Measurements from ENCODE around the gene PDE3A.
"Not testable (repeated sequence)": the region's sequence is repeated elsewhere in the genome, so short reads cannot be mapped to it uniquely, and the experiment has no call there.

PDE3A gene

DNA sequence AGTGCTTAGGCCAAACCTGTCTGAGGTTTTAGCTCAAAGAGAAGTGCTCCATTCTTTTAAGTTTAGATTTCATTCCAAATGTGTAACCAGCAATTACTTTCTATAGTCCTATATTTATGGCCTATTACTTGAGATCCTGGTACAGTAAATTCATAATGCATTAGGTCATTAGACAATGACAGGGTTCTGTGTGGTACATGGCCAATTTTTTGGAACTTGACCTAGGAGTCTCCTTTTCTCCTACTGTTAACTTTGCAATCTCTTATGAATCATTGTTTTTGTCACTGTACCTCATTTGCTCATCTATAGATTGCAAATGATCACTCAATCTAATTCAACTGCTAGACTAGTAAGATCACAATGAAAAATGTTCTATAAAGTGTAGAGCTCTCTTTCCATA lies 136.7 kb downstream of the PDE3A start:
- no peak for DNase-seq

- DNase-seq = no peak
These were observed 138.7 kb downstream of the PDE3A start for GRCh38 chr12:20507056-20507455.

DNA sequence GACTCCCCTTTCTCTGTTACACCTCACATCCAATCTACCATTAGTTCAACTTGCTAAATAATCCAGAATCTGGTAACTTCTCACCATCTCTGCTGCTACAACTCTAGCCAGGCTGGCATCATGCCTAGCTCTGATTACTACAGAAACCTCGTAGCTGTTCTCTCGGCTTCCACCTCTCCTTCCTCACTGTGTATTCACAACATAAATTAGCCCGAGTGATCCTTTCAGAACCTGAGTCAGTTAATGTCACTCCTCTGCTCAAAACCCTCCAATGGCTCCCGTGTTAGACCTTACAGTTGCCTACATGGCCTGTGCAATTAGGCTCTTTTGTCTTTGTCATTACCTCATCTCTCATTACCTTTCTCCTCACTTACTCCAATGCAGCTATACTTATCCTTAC lies 139.4 kb downstream of the PDE3A start:
- DNase-seq = no peak

- no peak for DNase-seq
These were observed 140.0 kb downstream of the PDE3A start for GRCh38 chr12:20508359-20508758.

DNA sequence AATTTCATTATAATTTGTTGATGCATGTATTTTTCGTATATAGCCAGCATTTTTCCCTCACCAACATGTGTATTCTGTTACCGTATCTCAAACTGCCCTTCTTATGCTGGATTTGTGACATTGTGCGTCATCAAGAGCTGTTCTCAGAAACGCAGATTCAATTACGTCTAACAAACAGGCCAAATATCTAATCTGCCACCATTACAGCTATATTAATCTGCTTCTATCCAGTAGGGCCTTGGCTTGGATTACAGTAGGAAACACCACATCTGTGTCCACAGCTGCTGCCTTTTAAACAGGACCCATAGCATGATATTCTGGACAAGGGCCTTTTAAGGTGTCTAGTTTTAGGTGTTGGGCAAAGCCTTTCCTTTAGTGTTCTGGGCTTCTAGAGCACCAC lies 140.6 kb downstream of the PDE3A start:
- DNase-seq = no peak

GRCh38 chr12:20510811-20511210 lies 142.5 kb downstream of the PDE3A start:
- no peak for DNase-seq

DNA sequence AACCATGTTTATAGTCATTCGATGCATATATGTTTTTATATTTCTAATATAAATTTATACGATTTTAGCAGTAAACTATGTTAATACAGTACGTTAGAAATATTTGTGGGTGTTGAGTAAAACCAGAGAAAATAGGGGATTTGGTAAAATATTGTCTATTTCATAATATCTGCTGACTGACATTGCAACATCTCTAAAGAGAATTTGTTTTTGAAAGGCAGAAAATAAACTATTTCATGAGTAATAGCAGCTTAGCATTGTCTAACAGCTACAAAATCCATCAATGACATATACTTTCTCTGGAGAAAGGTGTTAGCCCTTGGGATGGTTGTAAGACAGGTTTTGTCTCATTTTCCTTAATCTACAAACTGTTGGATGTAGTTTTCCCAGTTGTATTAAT lies 144.9 kb downstream of the PDE3A start:
- DNase-seq = no peak

GRCh38 chr12:20514598-20514997 lies 146.3 kb downstream of the PDE3A start:
- no peak for DNase-seq

- DNase-seq = no peak
These were observed 152.2 kb downstream of the PDE3A start for GRCh38 chr12:20520532-20520931.

DNA sequence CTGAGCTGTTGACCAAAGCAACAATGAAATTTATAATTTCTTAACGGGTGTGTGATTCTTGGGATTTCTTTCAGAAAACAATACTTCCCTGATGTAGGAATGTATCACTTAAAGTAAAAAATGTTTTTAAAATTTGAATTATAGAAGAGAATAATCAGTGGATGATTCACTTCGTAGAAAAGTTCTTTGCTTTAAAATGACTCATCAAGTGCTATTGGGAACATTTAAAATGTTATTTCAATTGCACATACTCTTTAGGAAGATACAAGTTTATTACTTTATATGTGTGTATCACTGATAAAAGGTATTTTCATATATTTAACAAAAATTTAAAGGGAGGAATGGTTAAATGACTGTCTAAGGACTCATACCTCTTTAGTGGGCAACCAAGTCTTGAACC lies 155.3 kb downstream of the PDE3A start:
- no peak for DNase-seq

DNA sequence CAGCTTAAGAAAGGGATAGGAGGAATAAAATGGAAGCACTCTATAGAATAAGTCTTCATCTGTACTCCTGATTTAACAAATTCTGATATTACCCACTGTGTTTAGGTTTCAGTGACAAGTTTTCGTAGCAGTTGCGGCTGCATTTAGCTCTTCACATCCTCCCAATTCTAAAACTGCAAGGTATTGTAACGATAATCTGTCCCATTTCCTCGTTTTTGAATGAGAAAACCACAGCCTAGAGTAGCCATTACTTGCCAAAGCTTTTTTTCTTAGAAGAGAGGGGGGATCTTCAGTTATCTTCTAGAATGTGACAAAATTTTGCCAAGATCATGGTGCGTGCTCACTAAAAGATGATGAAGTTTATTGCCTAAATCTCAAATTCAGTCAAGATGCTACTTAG lies 155.8 kb downstream of the PDE3A start:
- no peak for DNase-seq

DNA sequence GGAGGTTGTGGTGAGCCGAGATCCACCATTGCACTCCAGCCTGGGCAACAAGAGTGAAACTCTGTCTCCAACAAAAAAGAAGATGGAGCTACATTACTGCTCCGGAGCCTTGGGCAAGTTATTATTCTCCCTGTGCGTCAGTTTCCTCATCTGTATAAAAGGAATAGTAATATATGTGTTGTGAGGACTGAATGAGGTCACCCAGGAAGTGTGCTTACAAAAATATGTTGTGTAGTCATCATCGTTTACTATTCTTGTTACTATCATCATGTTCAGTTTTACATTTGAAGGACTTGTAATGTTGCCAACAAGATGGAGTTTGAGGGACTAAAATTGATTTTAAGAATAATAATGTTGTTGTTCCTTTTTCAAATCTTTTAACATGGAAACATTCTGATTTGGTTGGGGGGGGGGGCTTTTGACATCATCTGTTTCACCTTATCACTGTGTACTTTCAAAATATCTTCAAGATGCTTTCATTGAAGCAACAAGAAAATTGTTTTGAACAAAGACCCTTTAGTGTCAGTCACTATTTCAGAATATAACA lies 156.8 kb downstream of the PDE3A start:
- no peak for DNase-seq

GRCh38 chr12:20527417-20528163 lies 159.3 kb downstream of the PDE3A start:
- DNase-seq = no peak

DNA sequence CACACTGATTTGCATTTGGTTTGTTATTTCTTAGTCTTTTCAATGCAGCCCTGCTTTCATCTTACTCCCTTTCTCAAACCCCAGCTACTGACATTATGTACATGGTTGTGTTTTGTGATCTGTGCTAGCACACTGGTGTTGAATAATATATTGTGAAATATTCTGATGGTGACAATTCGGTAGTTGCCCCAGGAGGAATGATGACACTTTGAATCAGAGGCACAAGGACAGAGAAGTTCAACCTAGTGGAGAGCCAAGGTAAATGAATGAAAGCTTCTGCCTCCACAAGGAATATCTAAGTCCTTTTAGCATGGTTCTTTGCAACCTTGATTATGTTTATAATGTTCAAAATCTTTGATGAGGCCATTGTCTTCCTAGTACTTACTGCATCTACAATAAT lies 159.9 kb downstream of the PDE3A start:
- no peak for DNase-seq

GRCh38 chr12:20546267-20546666 lies 177.9 kb downstream of the PDE3A start:
- no peak for DNase-seq

GRCh38 chr12:20547816-20548575 lies 179.7 kb downstream of the PDE3A start:
- no peak for DNase-seq

DNA sequence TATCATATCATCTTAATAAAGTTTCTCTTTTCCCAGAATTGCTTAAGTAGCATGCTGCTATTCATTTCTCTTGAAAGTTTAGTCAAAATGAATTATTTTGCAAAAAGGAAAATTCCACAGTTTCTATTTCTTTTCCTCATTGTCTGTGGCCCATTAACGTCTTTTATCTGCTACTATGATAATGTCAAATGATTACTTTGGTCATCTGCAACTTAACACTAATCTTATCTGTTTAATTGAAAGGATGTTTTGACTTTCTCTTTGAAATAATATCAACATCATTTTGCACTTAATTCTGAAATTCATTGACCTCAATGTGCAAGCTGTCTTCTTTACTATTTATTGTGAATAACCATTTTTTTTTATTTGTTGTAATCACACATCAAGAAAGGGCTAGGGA lies 180.3 kb downstream of the PDE3A start:
- DNase-seq = no peak

DNA sequence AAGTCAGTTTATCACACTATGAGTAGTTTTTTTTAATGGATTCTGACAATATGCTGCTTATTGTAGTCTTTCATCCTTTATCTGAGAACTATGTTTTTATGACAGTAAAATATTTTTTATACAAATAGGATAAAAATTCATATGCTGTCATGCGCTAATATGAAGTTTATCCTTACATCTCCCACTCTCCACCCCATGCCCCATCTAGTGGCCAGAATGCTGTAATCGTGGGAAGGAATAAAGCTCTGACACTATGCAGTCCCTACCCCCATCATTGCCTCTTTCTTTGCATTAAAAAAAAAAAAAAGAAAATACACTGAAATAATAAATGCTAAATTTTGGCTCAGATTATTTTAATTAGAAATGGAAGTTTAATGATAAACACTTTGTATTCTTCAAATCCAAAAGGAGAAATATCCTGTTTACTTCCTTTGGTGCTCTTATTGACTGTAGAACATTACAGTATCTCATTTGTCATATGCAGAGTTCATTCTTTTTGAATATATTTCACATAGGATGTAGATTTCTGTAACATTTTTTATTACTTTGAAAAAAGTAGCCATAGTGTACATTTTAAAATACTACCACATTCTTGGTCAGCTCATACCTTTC lies 180.9 kb downstream of the PDE3A start:
- no peak for DNase-seq

GRCh38 chr12:20551742-20552442 lies 183.6 kb downstream of the PDE3A start:
- not testable (repeated sequence) for DNase-seq

GRCh38 chr12:20552586-20552985 lies 184.2 kb downstream of the PDE3A start:
- not testable (repeated sequence) for DNase-seq

DNA sequence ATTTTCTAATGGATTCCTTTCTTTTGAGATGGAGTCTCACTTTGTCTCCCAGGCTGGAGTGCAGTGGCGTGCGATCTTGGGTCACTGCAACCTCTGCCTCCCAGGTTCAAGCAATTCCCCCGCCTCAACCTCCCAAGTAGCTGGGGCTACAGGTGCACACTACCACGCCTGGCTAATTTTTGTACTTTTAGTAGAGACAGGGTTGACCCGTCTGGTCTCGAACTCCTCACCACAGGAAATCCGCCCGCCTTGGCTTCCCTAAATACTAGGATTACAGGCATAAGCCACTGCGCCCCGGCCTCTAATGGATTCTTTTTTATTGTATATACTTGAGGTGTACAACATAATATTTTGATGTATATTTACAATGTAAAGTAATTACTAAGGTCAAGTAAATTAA lies 186.7 kb downstream of the PDE3A start:
- no peak for DNase-seq

- DNase-seq = no peak
These were observed 187.4 kb downstream of the PDE3A start for GRCh38 chr12:20555771-20556170.

DNA sequence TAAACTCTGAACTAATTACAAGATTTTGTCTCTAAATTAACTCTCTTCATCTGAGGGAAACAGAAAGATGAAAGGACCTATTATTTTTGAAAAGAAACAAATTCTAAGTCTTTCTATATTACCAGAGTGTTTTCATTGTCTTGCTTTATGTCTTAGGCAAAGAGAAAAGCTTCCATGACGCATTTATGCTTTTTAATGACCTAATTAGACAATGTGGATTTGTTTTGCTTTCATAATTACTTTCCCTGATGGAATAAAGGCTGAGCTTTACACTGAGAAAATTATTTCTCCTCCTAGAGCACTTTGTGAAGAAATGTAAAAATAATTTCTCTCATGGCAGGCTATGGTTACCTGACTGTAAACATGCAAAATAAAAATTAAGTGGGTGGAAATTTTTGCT lies 188.8 kb downstream of the PDE3A start:
- DNase-seq = no peak
